ENCODE measurements around the gene L1CAM.
A peak's percentile ranks its signal among the peaks of the same experiment; 100 is the strongest.

L1CAM gene, protein sequence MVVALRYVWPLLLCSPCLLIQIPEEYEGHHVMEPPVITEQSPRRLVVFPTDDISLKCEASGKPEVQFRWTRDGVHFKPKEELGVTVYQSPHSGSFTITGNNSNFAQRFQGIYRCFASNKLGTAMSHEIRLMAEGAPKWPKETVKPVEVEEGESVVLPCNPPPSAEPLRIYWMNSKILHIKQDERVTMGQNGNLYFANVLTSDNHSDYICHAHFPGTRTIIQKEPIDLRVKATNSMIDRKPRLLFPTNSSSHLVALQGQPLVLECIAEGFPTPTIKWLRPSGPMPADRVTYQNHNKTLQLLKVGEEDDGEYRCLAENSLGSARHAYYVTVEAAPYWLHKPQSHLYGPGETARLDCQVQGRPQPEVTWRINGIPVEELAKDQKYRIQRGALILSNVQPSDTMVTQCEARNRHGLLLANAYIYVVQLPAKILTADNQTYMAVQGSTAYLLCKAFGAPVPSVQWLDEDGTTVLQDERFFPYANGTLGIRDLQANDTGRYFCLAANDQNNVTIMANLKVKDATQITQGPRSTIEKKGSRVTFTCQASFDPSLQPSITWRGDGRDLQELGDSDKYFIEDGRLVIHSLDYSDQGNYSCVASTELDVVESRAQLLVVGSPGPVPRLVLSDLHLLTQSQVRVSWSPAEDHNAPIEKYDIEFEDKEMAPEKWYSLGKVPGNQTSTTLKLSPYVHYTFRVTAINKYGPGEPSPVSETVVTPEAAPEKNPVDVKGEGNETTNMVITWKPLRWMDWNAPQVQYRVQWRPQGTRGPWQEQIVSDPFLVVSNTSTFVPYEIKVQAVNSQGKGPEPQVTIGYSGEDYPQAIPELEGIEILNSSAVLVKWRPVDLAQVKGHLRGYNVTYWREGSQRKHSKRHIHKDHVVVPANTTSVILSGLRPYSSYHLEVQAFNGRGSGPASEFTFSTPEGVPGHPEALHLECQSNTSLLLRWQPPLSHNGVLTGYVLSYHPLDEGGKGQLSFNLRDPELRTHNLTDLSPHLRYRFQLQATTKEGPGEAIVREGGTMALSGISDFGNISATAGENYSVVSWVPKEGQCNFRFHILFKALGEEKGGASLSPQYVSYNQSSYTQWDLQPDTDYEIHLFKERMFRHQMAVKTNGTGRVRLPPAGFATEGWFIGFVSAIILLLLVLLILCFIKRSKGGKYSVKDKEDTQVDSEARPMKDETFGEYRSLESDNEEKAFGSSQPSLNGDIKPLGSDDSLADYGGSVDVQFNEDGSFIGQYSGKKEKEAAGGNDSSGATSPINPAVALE

DNA sequence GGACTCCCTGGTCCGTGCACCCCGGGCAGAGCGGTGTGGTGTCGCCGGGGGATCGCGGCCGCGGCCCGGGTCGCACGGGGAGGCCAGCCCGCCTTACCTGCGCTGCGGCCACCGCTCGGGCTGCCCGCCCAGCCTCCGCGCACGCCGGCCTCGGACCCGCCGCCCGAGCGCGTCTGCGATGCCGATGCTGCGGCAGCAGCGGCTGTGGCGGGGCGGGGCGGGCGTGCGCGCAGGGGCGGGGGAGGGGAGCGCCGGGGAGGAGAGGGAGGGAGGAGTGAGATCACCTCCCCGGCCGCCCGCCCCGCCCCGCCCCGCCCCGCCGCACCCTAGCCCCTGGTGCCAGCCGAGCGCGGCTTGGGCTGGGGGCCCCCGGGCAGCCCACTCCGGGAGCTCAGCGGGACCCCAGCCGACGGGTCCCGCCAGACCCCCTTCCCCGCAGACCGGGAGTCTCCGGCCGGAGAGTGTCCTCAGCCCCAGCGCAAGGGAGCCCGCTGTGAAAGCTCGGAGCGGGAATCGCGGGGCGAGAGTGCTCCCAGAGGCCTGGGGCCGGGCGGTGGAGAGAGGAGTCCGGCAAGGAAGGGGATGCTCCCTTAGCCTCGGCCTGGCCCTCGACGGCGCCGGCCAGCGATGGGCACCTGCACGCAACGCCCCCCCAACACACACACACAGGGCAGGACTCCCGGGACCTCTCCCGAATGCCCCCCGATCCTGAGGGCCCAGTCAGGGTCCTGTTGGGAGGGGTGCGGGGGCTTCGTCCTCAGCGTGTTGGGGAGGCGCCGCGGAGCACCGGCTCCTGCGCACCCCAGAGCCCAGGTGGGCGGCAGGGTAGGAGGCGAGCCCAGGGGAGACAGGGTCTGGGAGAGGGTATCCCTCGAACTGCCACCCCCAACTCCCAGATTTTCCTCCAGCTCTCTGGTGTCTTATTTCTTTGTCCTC, at the start of gene L1CAM:
TSS of gene L1CAM (minus strand) at position 206 of the 936 bp plus-strand sequence. CDS start 10,337 bp downstream, outside the sequence.
- DNase-seq: no peak

DNA sequence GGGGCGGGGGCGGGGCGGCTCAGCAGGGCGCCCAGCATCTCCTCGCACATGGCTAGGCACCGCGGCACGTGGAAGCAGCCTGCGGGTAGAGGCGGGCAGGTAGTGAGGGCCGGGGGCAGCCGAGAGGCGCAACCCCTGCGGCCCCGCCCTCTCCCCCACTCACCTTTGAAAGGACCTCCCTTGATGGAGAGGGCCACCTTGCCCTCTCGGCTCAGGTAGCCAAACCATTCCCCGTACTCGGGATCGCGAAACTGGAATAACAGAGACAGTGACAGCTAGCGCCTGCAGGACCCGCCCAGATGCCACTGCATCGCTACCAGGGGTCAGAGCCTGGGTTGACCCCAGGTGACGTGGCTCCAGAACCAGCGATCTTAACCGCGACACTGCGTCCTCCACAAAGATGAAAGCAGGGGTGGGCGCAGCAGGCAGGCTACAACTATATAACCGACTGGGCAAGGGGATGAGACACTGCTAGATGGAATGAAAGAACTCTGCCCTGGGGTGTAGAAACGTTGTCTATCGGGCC, 49.4 kb upstream of the L1CAM start:
- DNase-seq: peak; percentile 68

DNA sequence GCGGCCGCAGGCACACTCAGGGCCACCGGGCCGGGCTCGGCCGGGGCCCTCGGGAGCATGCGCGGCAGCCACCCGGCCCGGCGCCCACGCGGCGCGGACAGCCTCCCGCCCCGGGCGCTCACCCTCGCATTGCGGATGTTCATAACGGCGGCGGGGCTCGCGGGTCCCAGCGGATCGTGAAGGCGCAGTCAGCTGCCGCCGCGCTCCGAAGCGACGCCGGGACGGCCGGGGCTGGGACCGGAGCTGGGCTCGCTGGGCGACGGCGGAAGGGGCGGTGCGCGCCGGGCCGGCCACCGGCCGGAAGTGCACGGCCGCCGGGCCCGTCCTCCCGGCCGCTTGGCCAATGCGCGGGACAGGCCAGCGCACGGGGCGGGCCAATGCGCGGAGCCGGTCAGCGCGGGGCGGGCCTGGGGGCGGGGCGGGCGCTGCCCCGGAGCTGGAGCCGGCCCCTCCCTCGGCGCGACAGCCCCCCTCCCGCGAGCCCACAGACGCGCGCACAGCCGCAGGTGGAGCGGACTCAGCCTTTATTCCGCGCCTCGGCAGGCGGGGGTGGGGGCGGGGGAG, 48.9 kb upstream of the L1CAM start, which contains the start of gene NAA10:
TSS of gene NAA10 (minus strand) at position 276 of the 564 bp plus-strand sequence. CDS start at position 143, 133 bp downstream.
- DNase-seq: peak; percentile 94

DNA sequence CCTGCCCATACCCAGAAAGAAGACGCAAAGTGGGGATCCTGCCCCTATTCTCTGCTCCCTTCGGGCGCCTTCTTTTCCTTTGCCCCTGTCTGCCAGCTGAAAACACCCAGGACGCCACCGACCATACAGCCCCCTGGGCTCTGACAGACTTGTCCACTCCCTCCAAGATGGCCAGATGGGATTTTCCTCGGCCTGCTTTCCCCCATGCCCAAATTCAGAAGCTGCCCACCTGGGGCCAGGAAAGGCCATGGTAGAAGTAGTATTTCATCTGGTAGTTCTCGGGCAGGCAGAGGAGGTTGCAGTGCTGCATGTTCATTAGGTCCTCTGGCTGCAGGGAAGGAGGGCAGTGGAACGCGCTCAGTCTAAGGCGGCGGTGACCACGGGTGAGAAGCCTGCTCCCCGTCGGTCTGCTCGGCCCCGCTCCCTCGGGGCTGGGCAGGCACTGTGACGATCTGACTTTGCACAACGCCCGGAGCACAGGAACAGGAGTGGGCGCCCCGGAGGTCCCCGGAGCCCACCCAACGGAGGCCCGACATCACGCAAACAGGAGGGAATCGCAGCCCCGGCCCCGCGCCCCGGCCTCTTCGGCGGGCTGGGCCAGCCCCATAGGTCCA, 48.3 kb upstream of the L1CAM start:
- peak; percentile 56 for DNase-seq

DNA sequence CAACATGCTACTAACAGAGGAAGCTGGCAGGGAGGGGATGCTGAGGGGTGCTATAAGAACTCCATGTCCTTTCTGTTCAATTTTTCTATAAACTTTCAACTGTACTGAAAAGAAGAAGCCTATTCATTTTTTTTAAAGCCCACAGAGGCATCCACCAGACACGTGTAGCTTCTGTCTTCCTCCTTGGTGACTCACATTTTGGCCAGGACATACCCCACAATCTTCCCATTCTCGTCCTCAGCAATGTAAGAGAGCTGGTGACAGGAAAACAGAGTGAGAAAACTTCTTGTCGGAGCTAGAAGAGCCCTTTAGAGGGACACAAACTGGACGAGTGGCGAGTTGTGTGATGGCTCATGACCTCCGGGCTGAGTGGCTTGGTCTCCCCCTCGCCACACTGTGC, 47.8 kb upstream of the L1CAM start:
- DNase-seq: peak; percentile 32

DNA sequence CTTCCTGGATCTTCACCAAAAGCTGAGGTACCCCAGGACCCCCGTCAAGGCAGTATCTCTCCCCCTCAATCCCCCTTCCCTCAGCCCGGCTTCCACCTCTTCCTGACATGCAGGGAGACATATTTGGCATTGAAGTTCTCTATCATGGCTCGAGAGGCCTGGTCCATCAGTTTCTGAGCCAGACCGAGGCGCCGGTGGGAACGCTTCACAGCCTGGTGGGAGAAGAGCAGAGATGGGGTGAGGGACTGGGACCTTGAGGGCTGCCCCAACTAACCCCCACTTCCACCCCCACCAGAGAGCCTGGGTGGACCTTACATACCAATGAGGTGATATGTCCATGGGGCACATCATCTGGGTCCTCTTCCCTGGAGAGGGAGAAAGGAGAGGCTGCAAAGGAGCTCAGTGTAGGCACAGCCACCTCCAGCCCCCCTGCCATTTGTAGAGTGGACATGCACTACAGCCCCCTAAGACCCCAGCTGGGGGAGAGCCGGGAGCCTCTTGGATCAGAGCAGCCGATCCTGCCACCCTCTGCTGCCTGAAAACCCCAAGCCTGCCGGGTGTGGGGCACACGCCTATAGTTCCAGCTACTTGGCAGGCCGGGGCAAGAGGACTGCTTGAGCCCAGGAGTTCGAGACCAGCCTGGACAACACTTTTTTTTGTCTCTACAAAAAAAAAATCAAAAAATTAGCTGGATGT, 46.4 kb upstream of the L1CAM start:
- no peak for DNase-seq

DNA sequence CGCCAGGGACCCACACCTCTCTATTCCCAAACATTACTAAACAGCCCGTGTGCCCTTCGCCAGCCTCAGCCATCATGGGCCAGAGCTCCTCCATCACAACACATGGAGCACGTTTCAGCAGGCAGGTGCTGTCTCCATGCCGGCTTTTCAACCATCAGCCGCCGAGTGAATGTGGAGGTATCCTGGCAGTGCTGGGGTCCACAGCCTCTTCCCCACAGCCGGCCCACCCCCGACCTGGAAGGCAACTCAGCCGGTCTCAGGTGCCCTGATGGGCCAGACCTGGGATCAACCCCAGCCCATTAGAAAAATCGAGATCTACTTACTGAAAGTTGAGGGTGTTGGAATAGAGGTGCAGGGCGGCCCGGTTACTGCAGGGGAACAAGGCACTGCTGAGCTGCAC, 45.8 kb upstream of the L1CAM start:
- DNase-seq: no peak

DNA sequence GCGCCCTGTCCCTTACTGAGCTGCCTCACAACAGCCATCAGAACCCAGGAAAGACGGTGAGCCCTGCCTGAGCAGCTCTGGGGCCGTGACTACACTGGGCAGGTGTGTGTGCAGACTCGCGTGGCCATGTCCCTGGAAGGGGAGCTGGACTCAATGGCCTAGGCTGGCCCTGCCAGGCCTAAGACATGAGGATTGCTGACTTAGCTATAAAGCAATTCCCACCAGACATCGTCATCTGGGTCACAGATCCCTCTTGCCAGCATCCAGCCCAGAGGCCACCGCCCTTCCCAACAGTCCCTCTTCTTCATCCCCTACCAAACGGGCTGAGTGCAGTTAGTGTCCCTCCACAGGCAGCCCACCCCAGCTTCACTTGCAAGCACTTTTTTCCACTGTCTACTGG, 45.2 kb upstream of the L1CAM start:
- DNase-seq: no peak

DNA sequence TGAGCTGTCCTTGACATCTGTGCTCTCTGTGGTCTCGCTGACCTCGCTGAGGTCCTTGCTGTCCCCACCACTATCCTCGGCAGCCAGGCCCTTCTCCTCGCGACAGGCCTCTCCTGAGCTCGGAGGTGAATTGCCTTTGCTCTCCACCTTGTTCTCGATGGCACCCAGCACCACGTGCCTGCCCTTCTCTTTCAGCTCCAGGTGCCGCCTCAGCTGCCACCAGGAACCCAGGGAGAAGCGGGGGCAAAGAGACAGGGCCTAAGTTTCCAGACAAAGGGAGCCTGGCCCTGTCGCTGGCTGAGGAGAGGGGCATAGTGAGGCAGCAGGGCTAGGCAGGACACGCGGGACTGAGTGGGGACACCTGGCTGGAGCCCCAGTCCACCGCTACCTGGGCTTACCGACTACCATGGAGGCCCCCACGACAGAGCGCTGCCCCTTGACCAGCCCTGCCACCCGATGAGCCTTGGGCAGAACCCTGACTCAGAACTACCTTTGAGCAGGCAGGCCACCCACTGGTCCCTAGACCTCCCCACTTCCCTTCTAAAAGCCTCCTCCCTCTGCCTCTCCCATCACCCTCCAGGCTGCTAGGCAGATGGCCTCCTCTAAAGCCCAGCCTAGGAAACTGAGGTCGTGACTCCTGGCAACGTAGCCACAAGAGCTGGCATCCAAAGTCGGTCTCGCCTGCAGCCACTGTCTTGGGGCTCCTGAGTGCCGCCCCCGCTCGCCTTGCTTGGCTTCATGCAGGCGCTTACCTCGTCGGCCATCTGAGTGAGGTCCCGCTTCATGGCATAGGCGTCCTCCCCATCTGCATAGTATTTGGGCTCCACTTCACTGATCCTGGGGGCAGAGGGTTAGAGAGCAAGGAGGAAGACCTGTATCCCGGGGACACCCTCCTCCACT, 44.3 kb upstream of the L1CAM start:
- no peak for DNase-seq

DNA sequence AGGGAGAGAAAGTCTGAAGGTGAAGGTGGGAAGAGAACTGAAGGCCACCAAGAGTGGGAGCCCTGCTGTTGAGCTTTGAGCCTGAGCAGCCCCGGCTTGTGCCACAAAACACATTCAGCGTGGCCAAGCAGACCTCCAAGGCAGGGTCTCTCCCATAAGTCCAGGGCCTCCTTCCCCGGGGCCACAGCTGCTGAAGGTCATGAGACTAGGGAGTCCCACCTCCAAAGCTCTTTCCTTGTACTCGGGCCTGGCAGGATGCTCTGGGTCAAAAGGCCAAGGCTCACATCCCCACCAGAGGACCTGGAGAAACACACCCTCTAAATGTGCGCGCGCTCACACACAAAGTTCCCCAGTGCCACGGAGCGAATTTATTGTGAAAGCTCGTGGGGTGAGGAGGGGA, 43.6 kb upstream of the L1CAM start:
- no peak for DNase-seq

DNA sequence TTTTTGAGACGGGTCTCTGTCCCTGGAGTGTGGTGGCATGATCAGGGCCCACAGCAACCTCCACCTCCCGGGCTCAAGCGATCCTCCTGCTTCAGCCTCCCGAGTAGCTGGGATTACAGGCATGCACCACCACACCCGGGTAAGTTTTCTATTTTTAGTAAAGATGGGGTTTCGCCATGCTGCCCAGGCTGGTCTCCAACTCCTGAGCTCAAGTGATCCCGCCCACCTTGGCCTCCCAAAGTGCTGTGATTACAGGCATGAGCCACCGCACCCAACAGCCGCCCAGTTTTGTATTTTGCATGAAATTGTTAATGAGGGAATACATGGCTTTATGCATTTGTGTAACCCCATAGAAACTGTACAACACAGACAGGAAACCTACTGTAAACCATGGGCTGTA, 42.9 kb upstream of the L1CAM start:
- DNase-seq: no peak

DNA sequence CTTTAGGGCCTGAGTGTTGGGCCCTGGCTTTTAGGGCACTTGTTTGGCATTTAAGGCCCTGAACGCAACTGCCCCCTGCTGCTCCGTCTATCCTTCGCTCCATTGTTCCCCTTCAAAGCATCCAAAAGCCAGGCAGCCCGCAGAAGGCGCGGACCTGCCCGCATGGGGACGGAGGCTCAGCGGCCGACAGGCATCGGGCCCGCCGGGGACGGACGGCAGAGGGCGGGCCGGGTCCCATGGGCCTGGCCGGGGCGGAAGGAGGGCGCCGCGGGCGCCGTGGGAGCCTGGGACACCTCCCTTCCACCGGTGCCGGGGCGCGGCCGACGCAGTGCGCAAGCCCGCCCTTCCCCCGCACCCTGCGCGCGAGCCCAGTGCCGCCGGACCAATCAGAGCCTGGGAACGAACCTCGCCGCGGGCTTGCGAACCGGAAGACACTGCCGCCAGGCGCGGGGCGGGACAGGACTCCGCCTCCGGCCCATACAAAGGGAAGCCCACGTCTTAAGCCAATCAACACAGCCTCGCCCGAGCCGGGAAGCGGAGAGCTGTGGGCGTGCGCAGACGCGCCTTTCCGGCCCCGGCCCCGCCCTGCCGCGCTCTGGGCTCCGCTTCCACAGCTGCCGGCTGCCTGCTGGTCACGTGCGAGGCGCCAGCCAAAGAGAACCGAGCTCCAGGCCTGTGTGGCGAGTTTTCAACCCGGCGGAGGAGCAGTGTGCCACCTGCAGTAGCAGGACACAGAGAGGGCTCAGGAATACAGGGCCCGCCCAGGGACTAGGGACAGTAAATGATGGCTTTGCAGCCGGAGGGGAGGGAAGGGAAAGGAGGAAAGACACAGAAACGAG, 42.2 kb upstream of the L1CAM start:
- DNase-seq: peak; percentile 100

DNA sequence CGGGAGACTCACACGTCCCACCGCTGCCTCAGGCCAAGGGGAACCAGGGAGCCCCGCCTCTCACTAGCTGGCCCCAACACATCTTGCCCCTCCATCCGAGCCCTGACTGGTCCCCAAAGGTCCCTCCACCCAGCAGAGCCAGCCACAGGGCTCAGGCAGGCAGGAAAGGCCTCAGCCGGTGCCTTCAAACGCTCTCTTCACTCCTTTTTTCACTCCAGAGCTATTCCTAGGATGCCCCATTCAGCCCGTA, 41.6 kb upstream of the L1CAM start:
- DNase-seq: no peak

DNA sequence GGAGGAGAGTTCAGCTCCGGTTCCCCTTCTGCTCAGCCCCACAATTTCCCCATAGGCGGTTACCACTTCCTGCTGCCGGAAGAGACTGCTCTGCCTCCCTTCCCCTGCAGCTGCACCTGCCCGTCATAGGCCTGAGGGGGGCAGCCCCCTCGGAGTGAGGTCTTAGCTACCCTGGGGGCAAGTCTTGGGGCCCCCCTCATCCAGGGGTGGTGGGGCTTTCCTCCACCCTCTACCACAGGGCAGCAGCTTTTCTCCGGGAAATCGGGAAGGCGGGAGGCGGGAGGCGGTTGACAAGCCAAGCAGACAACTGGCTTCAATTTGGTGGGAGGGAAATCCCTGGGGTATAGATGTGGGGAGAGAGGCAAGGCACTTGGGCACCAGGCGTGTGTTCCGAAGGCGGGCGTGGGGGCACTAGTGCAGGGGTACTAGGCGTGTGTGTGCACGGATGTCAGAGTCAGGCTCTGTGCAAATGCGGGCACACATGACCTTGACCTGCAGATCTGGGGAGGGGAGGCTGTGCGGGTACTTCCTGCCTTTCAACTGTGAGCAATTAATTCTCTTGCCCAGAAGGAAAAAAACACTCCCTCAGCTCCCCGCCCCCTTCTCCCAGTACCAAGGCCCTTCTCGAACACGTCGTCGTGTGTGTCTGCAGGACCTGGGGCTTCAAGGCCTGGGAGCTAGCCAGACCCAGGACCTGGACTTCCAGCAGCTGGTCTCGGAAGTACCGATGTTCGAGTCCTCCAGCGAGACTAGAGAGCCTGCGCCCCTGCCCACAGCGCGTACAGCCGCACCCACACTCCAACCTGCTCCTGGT, 41.1 kb upstream of the L1CAM start:
- peak; percentile 94 for DNase-seq

DNA sequence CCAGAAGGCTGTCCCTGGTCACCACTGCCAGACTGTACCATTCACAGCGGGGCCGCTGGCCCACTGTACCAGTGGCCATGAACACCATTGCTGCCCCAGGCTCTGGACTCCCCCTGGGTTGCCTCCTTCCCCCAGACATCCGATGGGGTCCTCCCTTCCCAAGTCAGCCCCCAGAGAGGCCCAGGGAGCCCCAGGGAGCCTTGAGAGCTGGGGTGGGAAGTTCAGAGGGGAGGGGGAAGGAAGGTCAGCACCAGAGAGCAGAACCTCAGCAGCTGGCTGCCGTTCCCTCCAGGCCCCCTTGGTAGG, 40.5 kb upstream of the L1CAM start:
- no peak for DNase-seq

DNA sequence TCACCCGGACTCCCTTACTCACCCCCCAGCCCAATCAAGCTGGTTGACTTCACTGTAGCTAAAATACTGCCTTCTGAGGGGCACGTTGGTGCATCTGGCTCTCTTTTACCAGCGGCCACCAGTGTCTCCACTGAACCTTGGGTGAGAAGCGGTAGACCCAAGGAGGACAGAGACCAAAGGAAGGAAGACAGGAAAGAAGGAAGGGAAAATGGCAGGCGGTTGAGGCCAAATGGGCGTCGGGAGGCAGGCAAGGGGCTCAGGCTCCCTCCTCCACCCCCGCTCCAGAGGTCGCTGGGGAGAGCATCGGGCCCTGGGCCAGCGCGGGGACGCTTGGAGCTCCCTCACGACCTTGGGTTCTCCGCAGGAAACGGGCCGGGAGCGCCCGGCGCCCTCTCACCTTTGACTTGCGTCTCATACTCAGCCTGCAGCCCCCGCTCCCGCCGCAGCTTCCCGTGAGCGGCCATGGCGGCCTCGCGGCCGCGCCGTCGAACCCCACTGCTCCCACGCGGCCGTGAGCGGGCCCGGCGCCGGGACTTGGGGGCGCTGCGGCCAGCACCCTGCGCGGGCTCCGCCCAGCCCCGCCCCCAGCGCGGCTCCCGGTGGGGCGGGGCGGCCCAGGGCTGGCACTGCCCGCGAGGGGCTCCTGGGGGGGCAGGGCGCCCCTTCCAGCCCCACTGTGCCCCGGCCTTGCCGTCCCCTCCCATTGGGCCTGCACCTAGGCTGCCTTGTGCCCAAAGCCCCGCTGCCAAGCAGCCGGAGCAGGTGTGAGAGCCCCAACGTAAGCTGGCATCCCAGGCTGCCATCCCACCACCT, 40.0 kb upstream of the L1CAM start, which contains the start of gene ARHGAP4:
TSS of gene ARHGAP4 (minus strand) at position 526 of the 813 bp plus-strand sequence. CDS start at position 464, 62 bp downstream.
- peak; percentile 77 for DNase-seq

DNA sequence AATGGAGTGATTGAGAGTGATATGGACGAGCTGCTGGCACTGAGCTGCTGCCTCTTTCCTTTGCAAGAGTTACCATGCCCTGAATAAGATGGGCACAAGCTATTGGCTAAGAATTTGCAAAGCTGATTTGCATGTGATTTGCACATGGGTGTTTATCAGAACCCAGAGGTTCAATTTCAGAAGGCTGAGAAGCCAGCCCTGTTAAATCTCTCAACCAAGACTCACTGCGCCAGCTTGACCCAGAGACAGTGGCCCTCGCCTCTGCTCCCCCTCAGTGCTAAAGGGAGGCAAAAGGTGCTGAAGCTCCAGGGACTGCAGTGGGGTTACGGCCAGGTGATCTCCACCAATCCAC, 39.4 kb upstream of the L1CAM start:
- peak; percentile 71 for DNase-seq

Data from OCI-M1 (cell line).